Heart right ventricle (tissue), 16 donors: ENCODE measurements around the gene CD38. TPM values are rescaled to one million over a fixed set of nuclear protein-coding genes. Genes with fewer than 3 reads are reported as not detected.
"Not testable (repeated sequence)": the region's sequence is repeated elsewhere in the genome, so short reads cannot be mapped to it uniquely, and the experiment has no call there.

ENCODE experiments used
- ATAC-seq, 8 donors: fragments of 200-7000 bp; cut with Tn5 transposase; one replicate each; pipeline ENCODE4 v1.9.1; 2020; ENCODE audit warnings: mild to moderate bottlenecking in 8 of 8, moderate library complexity in 8 of 8, moderate number of reproducible peaks in 1 of 8
- DNase-seq, 2 donors: peaks; one replicate each; pipeline ENCODE4 v3.0.0-alpha.2; 2020
- H3K27ac ChIP-seq, 10 donors: fragments of 200-600 bp; sonication (generic) in 2 of 10; one replicate each; pipeline versions ENCODE4 v1.5.0 to v1.8.0; 2020 to 2022; ENCODE audit warnings: mild to moderate bottlenecking in 3 of 10
- H3K27me3 ChIP-seq, 7 donors: fragments of 200-600 bp; one replicate each; pipeline ENCODE4 v1.8.0; 2021 to 2022; ENCODE audit warnings: mild to moderate bottlenecking in 2 of 7
- H3K36me3 ChIP-seq, 9 donors: fragments of 200-600 bp; sonication (generic) in 1 of 9; one replicate each; pipeline versions ENCODE4 v1.5.0 to v1.8.0; 2020 to 2022; ENCODE audit warnings: mild to moderate bottlenecking in 2 of 9
- H3K4me1 ChIP-seq, 9 donors: fragments of 200-600 bp; sonication (generic) in 1 of 9; one replicate each; pipeline versions ENCODE4 v1.5.0 to v1.8.0; 2020 to 2022; ENCODE audit warnings: mild to moderate bottlenecking in 4 of 9
- H3K4me3 ChIP-seq, 10 donors: fragments of 200-600 bp; sonication (generic) in 2 of 10; one replicate each; pipeline versions ENCODE4 v1.5.0 to v1.8.0; 2020 to 2022; ENCODE audit warnings: mild to moderate bottlenecking in 7 of 10, moderate library complexity in 2 of 10
- H3K9me3 ChIP-seq, 11 donors: fragments of 200-600 bp in 10 of 11; sonication (generic) in 2 of 11; one replicate each; pipeline versions ENCODE4 v1.5.0 to v1.8.0; 2013 to 2022; ENCODE audit warnings: mild to moderate bottlenecking in 2 of 11, control low read depth in 1 of 11, moderate library complexity in 1 of 11
- CTCF ChIP-seq, 9 donors: fragments of 200-600 bp; sonication (generic) in 2 of 9; IDR thresholded peaks; one replicate each; pipeline versions ENCODE4 v1.5.0 to v1.8.0; 2021 to 2022; ENCODE audit warnings: antibody characterized with exemption in 9 of 9, mild to moderate bottlenecking in 5 of 9, moderate library complexity in 1 of 9
- WGBS, 2 donors: extraction: QIAGEN DNeasy Blood & Tissue Kit; methylation state at CpG; one replicate each; pipeline ENCODE4 v1.1.7; 2013; ENCODE audit warnings: inconsistent platforms in 1 of 2; 5-methylcytosine and 5-hydroxymethylcytosine counted together
- intact Hi-C, 10 donors: fragments of 100-400 bp; cut with DNase I; formaldehyde crosslinking; loops; one replicate each; pipeline versions ENCODE4 v1.11.1 to v1.14.2; 2022
- polyA plus RNA-seq, 2 donors: library from polyadenylated mRNA; stranded (reverse); fragments of 200-250 nt; gene quantifications; one replicate each; pipeline ENCODE4 v1.2.3, GENCODE V29; 2013
- total RNA-seq, 10 donors: library from RNA; stranded (reverse); fragmentation: NEBNext Ultra II Directional in 3 of 10; extraction: Animal tissue kit (Norgen Biotek cat#: 25700) in 3 of 10; gene quantifications; one replicate each; pipeline versions ENCODE4 v1.2.1 to v1.2.4, GENCODE V29; 2021 to 2023
- donor health status: Arrhythmogenic right ventricular cardiomyopathy.
- donor health status: ischemic (EF 13 %, LVEDD 7.1; RV severe dilation, severe dysfunction).
- donor health status: healthy with polysubstance abuse.
- donor health status: DM: no; HTN: yes; CAD: no.
- donor health status: DM: no; HTN: no; CAD: no.
- donor health status: ischemic (EF 25% LVEDD 6.9; RV normal size, moderate dysfunction).
- donor health status: ischemic (EF 25% LVEDD 5.7; RV mildly dilated, moderate dysfunction).
- donor health status: healthy.
- donor health status: DM: yes; HTN: yes; CAD: no.
- donor health status: Ischemic cardiomyopathy.
- donor health status: ischemic (EF 35%, LVEDD 5.7; RV mildly dilated, moderate dysfunction).
- donor health status: nonischemic (EF 11% LVEDD 7.7; RV severe dilation, severe dysfunction).
- donor health status: DM: yes; HTN: yes; CAD: no.
- donor health status: PGD.
- donor health status: ischemic (EF 29% LVEDD 5.4; RV normal size, mild dysfunction).
- donor health status: nonischemic (EF 23%, LVEDD 6.1; RV moderate dilation, normal function).

The CD38 gene
- total and polyA plus RNA-seq, 12 donors = 0.68 to 11.3 (median 3.2) TPM

- ATAC-seq (no peak), DNase-seq (no peak)
- no peaks in the 10 kb centered on the region for H3K36me3 ChIP-seq
- no peak for TF ChIP-seq CTCF (IDR thresholded peaks at IDR 0.05)
- WGBS, 2 donors = 95% methylated on average over 4 of the region's 4 CpGs
- H3K9me3 ChIP-seq = peaks cover 0 to 6% (median 0%) of the 10 kb centered on the region in 11 donors
- intact Hi-C loops = no loop called here
- peaks cover 0 to 35% (median 11%) of the 10 kb centered on the region in 9 donors for H3K4me1 ChIP-seq
- no peaks in the 10 kb centered on the region for H3K27me3 ChIP-seq
- H3K27ac ChIP-seq = no peak overlapping the region
- no peak overlapping the region for H3K4me3 ChIP-seq
Observed at GRCh38 chr4:15758294-15758693, 19.8 kb upstream of the CD38 start.

- H3K9me3 ChIP-seq, DNase-seq, H3K27me3 ChIP-seq, H3K36me3 ChIP-seq, H3K27ac ChIP-seq, ATAC-seq, H3K4me3 ChIP-seq, intact Hi-C loops: not testable (repeated sequence)
- peaks cover 0 to 15% (median 0%) of the 10 kb centered on the region in 9 donors for H3K4me1 ChIP-seq
Observed at GRCh38 chr4:15762460-15762859, 15.7 kb upstream of the CD38 start.

- peaks cover 0 to 15% (median 0%) of the 10 kb centered on the region in 9 donors for H3K4me1 ChIP-seq
- no peaks in the 10 kb centered on the region for H3K27me3 ChIP-seq
- no peak for ATAC-seq
- 50 to 56% methylated on average over 6 of the region's 6 CpGs for WGBS, 2 donors
- no peak for DNase-seq
- no peak overlapping the region for H3K4me3 ChIP-seq
- intact Hi-C loops = no loop called here
- H3K36me3 ChIP-seq = no peaks in the 10 kb centered on the region
- H3K9me3 ChIP-seq = no peaks in the 10 kb centered on the region
- no peak for TF ChIP-seq CTCF (IDR thresholded peaks at IDR 0.05)
- H3K27ac ChIP-seq = no peak overlapping the region
Observed at GRCh38 chr4:15765391-15765790, 12.7 kb upstream of the CD38 start.

GRCh38 chr4:15765910-15766697 is 12.0 kb upstream of the CD38 start:
- TF ChIP-seq CTCF (IDR thresholded peaks at IDR 0.05) = no peak
- peak in 2 of 8 donors; percentile 22 to 38 for ATAC-seq

GRCh38 chr4:15766821-15767220 is 11.3 kb upstream of the CD38 start:
- TF ChIP-seq CTCF (IDR thresholded peaks at IDR 0.05) = no peak
- H3K27ac ChIP-seq = no peak overlapping the region
- H3K9me3 ChIP-seq = no peaks in the 10 kb centered on the region
- DNase-seq (no peak), ATAC-seq (no peak)
- H3K27me3 ChIP-seq = no peaks in the 10 kb centered on the region
- 80 to 86% methylated on average over 8 of the region's 8 CpGs for WGBS, 2 donors
- intact Hi-C loops = no loop called here
- H3K4me1 ChIP-seq = peaks cover 0 to 26% (median 0%) of the 10 kb centered on the region in 9 donors
- no peaks in the 10 kb centered on the region for H3K36me3 ChIP-seq
- H3K4me3 ChIP-seq = no peak overlapping the region

More at GRCh38 chr4:15765910-15766697, 12.0 kb upstream of the CD38 start:
- H3K9me3 ChIP-seq = no peaks in the 10 kb centered on the region
- peaks cover 0 to 19% (median 0%) of the 10 kb centered on the region in 9 donors for H3K4me1 ChIP-seq
- H3K4me3 ChIP-seq = no peak overlapping the region
- no peak overlapping the region for H3K27ac ChIP-seq
- no peak for DNase-seq
- H3K36me3 ChIP-seq = no peaks in the 10 kb centered on the region
- 45 to 51% methylated on average over 6 of the region's 6 CpGs for WGBS, 2 donors
- intact Hi-C loops = no loop called here
- H3K27me3 ChIP-seq = no peaks in the 10 kb centered on the region
